ENCODE data around the gene ODAM.
A peak's percentile ranks its signal among the peaks of the same experiment; 100 is the strongest.
"Not testable (repeated sequence)": the region's sequence is repeated elsewhere in the genome, so short reads cannot be mapped to it uniquely, and the experiment has no call there.

The ODAM gene

DNA sequence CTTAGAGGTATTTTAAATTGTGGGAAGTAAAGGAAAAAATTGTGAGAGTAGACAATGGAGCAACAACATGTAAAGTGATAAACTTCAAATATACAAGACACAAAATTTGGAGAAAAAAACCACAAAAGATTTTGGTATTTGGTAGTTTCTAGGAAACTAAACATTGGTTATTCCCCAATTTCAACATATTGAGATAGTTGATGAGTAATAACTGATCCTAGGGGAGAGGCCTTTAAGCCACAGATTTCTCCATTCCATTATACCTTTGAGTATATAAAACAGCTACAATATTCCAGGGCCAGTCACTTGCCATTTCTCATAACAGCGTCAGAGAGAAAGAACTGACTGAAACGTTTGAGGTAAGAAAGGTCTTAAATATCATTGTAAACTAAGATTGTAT lies 30.3 kb downstream of the ODAM start, which contains the start of gene FDCSP:
TSS of gene FDCSP (plus strand) at position 301 of the 400 bp plus-strand sequence. CDS start 5,071 bp downstream, outside the sequence.
- peak; percentile 2 for DNase-seq

DNA sequence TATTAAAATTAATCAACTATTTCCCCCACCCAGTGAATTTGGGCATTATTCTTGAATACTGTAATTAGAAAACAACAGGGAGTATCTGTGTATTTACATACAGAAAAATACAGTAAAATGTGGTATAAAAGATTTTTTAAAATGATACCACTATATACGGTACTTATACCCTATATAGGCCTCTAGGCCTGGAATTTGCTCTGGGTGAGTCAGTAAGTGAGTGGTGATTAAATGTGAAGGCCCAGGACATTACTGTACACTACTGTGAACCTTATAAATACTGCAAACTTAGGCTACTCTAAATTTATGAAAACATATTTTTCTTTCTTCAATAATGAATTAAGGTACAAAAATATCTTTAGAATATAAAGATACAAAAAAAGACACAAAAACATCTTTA lies 40.6 kb downstream of the ODAM start:
- peak; percentile 14 for DNase-seq

DNA sequence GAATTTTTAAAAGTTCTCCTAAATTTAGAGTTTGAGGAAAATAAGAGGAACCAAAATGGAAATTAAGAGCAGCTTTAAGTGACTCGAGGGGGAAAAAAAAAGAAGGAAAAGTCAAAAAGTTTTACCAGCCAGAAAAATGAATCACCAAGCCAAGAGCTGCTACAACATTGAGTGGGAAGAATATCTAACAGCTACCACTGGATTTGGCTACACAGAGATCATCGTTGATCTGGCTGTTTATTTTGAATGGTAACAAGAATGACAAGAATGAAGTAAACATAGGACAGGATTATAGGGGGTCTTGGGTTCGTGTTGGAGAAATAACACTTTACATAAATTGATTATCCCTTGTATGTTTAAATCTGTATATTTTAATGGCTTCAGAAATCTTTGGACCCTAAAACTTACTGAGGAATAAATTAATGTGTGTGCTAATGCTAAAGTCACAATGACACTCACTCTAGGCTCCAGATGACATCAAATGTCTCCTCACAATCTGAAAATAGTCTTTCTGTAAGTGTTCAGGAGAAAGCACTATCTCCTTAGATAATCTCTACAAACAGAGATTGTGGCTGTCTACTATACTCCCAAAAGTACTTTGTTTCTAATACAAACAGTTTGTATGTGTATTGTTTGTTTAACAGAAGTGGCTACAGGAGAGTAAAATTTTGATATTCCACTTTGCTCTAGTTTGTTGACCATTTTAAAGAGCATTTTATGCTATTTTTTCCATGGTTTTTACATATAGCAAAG lies 43.8 kb downstream of the ODAM start:
- DNase-seq, result no peak

DNA sequence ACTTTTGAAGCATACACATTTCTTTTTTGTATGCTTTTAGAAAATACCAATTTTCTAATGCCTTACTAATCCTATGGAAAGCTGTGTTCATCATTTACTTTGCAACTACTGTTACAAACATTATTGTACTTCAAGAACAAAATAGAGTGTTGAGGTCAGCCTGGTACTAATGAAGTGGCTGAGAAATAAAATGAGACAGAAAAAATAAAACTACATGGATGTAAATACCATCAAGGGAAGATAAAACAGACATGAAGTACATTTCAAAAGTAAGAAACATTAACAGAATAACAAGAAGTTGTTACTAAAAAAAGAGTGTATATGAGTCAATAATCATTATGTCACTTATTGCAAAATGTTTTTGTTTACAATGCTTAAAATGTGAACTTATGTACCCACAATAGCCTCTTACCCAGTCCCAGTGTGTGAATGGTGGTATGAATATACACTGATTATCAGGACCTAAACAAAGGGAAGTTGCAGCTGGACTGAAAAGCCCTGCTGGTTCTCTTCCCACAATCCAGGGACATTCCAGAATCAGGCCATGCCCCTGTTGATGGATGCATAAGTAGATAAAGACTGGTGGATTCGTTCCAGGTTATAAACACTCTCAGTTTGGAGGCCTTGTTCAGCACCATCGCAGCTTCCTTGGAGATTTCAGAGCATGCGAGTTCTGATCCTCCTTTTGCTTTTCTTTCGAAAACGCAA lies 44.5 kb downstream of the ODAM start:
- DNase-seq, result no peak

DNA sequence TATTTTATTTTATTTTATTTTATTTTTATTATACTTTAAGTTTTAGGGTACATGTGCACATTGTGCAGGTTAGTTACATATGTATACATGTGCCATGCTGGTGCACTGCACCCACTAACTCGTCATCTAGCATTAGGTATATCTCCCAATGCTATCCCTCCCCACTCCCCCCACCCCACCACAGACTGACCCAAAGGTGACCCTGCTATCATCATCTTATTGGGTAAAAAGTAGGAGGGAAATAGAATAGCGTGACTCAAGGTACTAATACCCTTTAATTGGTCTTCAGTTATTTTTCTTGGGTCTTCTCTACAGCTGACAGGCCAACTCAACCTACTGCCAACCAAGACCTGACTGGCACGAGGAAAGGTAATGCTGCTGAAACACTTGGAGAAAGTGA lies 46.8 kb downstream of the ODAM start, which contains the start of gene CSN3:
TSS of gene CSN3 (plus strand) at position 301 of the 400 bp plus-strand sequence. CDS start 2,223 bp downstream, outside the sequence.
- DNase-seq, result not testable (repeated sequence)

DNA sequence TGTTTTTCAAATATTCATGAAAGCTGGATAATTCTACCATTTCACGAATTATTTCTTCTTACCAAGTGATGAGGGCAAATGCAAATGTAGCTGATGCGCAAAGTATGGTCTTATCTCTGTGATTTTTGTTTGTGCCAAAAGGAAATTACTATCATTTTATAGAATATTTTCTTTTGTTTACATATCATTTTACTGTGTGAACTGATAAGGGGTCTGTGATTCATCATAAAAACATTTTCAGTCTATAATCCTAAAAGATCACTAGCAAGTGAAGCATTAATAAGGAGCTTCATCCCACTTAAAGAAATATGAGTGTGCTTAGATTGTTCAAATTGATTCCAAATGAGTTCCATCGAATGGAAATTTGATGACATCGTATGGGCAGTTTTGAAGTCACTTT lies 47.6 kb downstream of the ODAM start:
- no peak for DNase-seq

DNA sequence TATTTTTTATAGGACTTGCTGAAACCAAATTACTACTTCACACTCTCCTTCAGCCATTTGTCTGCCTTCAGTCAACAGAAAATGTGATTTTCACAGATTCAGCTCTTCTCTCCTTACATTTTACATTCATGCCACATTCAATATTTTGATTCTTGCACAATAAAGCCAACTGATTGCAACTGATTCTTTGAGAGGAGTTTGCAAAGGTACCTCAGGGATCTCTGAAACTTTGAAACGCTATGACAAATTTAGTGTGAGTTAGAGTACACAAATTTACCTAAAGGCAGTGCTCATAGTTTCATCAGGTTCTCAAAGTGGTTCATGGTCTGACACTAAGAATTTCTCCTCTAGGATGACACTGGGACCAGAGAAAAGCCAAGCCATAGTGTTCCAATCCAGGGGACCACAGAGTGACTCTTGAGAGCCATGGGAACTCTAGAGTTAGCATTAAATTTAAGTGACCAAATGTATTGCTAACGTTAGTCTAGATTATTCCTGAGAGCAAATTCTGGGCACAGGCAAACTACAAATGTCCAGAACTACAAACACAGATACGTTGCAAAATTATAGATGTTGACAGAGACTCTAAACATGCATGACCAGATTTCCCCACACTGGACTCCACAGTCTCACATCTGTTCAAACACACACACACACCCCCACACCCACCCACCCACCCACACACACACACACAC lies 55.9 kb downstream of the ODAM start:
- DNase-seq, result no peak

DNA sequence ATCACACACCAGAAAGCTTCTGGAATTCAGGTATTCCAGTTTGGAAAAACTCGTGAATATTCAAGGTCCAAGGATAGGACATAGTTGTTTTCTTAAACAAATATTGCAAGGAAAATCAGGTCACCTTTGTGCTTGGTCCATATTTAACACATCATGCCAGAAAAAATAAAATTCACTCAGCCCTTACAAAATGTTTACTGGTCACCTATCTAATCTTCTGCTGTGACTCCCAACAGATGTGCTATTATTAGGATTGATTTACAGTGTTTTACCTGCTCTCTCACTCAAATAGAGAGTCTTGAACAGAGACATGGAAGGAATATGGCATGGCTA lies 56.4 kb downstream of the ODAM start:
- DNase-seq, result no peak

Measured in fibroblast of skin of right biceps (primary cell).